HG02798 (cell line): Measurements from ENCODE around the gene RASGEF1C.

ENCODE experiments used
- ATAC-seq: cut with Tn5 transposase; IDR thresholded peaks from one replicate; pipeline ENCODE4 v1.9.1; 2021; ENCODE audit warnings: mild to moderate bottlenecking; ENCODE audit not compliant: unreplicated experiment, poor library complexity

Gene RASGEF1C

DNA sequence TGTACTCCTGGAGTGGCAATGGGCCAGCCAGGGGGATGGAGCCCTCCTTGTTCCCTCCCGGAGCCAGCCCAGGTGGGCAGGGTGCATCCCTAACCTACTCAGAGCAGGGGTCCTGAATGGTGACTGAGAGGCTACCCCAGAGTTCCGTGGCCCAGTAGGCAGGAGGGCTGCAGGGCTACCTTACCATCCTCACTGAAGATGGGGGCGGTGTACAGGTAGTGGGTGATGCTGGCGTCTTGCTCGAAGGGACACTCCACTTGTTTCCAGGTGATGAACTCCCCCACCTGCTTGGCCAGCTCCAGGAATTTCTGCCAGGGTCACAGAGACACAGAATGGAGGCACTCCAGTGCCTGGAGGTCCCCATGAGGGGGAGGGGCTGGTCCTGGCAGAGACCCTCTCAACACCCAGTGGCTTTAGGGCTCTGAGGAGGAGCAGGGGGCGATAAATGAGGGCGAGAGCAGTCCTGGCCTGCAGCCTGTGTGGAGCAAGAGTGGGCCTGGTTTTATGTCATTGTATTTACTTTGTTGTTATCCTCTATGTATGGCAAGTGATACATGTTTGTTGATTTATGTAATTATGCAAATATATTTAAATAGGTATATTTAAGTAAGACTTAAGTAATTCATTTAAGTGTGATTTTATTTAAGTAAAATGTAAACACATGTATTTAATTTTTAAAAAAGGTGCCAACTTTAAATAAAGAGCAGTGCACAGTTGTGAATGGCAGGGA is 97.6 kb downstream of the RASGEF1C start:
- no peak for ATAC-seq

DNA sequence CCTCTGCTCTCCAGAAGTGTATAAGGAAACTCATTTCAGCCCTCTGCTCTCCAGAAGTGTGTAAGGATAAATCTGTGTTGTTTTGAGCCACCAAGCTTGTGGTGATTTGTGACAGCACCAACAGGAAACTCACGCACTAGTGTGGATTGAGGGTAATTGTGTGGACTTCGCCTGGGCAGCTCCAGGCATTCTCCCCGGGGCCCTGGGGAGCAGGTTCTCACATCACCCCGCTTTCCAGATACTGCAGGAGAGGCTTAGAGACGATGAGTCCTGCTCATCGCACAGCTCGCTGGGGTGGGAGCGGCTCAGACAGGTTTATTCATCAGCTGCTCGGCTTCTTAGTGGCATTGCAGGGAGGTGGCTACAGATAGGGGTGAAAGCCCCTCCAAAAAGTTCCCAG is 99.1 kb downstream of the RASGEF1C start:
- no peak for ATAC-seq

DNA sequence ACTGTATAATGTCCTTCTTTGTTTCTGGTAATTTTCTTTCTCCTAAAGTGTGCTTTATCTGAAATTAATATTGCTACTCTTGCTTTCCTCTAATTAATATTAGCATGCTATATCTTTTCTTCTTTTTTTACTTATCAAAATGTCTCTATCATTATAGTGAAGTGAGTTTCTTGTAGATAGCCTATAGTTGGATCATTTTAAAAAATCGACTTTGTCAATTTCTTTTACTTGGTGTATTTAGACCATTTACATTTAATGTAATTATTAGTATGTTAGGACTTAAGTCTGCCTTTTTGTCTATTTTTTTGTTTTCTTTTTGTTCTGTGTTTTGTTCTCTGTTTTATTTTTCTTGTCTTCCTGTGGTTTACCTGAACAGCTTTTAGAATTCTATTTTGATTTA is 102.0 kb downstream of the RASGEF1C start:
- ATAC-seq = no peak

DNA sequence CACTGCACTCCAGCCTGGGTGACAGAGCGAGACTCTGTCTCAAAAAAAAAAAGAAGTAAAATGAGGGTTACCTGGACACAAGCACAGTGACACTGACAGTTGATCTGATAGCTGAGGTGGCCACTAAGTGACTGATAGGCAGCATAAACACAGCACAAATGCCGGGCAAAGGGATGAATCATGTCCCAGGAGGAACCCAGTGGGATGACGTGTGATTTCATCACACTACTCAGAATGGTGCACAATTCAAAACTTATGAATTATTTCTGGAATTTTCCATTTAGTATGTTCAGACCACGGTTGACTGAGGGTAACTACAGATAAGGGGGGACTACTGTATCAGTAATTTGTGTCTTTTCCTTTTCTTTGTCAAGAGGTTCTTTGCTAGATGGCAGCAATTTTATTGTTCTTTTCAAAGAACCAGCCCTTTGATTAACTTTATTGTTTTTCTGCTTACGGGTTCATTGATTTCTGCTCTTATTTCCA is 103.1 kb downstream of the RASGEF1C start:
- no peak for ATAC-seq

DNA sequence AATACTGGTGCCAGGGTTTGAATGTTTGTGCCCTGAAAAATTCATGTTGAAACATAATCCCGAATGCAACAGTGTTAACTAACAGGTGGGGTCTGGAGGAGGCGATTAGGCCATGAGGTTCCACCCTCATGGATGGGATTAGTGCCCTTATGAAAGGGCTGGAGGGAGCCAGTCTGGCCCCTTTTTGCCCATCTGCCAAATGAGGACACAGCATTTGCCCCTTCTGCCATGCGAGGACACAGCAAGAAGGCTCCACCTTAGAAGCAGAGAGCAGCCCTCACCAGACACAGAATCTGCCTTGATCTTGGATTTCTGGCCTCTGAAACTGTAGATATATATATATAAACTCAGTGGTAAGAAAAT is 104.9 kb downstream of the RASGEF1C start:
- no peak for ATAC-seq

DNA sequence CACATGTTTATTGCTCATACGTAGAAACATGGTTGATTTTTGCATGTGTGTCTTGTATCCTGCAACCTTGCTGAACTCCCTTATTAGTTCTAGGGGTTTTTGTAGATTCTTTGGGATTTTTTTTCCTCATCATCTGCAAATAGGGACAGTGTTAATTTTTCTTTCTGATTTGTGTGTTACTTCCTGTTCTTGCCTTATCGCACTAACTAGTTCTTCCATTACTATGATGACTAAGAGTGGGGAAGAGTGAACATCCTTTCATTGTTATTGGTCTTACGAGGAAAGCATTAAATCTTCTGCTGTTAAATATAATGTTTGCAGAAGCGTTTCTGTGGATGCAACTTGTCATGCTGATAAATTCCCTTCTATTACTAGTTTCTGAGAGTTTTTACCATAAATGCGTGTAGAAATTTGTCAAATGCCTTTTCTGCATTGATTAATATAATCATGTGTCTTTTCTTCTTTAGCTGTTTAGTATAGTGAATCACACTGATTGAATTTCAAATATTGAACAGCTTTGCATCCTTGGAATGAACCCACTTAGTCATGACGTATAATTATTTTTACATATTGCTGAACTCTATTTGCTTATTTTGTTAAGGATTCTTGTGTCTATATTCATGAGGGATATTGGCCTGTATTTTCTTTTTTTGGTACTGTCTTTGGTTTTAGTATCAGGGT is 105.4 kb downstream of the RASGEF1C start:
- ATAC-seq = no peak

DNA sequence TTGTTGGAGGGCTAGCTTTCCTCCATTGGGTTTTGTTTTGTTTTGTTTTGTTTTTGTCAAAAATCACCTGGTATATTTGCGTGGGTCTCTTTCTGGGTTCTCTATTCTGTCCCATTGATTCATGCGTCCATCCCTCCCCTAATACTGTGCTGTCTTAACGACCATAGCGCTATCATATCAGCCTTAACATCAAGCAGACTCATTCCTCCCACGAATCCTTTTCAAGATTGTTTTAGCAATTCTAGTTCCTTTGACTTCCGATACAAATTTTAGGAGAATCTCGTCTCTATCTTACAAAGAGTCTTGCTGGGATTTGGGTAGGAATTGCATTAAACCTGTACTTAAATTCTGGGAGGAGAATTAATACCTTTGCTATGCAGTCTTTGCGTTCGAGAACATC is 106.4 kb downstream of the RASGEF1C start:
- no peak for ATAC-seq

DNA sequence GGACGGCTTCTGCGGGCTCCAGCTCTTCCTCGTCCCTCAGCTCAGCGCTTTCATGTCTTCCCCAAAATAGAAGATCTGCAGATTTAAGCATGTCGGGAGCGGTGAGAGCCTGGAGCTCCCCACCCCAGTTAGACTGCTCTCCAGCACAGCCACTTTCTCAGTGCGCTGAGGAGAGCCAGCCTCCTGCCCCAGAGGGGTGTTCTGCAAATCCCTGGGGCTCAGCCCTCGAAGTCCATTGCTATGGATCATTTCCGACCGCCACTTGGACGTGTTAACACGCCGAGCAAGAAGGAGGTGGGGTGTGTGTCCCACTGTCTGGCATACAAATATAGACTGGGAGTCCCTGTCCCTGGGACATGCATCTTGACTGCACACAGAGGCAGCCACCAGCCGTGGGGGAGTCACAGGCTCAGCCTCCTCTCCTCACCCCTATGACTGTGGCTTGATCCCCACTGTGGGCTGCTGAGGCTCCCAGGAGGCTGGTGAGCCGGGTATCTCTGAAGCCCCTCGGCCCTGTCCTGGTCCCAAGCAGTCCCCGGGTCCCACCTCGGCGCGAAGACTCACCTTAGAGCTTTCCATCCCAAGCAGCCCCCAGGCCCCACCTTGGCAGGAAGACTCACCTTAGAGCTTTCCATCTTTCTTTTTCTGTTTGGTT is 107.4 kb downstream of the RASGEF1C start:
- no peak for ATAC-seq

DNA sequence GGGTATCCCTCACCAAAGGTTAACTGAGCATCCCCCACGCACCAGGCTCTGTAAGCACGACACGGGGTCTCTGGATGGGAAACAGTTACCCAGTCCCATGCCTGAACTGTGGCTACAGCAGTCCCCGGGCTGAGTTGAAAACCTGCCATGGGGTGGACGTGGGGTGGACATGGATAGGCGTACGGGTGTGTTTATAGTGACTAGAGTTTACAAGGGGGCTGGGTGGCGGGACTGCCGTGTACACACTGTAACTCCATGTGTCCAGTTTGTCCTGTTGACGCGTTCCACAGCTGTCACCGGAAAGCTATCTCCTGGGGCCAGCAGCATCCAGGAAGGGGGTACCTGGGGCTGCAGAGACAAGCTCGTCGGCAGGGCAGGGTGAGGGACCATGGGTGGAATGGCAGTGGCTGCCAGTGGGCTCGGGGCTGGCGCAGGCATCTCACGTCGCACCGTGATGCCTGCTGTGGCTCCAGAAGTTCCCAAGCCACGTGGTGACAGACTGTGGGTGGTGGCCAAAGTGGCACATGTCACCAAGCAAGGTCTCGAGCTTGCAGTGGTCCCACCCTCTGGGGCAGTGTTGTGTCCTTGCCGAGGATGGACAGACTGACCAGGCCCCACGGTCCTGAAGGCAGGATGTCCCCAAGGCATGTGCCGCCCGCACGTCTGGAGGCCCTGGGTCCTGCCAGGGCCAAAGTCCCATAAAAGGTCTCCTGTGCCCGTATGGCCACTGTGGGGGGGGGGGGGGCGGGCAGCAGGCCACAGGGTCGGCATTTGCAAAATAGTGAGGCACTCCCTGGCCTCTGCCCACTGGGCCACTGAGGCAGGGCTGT is 108.2 kb downstream of the RASGEF1C start:
- no peak for ATAC-seq

DNA sequence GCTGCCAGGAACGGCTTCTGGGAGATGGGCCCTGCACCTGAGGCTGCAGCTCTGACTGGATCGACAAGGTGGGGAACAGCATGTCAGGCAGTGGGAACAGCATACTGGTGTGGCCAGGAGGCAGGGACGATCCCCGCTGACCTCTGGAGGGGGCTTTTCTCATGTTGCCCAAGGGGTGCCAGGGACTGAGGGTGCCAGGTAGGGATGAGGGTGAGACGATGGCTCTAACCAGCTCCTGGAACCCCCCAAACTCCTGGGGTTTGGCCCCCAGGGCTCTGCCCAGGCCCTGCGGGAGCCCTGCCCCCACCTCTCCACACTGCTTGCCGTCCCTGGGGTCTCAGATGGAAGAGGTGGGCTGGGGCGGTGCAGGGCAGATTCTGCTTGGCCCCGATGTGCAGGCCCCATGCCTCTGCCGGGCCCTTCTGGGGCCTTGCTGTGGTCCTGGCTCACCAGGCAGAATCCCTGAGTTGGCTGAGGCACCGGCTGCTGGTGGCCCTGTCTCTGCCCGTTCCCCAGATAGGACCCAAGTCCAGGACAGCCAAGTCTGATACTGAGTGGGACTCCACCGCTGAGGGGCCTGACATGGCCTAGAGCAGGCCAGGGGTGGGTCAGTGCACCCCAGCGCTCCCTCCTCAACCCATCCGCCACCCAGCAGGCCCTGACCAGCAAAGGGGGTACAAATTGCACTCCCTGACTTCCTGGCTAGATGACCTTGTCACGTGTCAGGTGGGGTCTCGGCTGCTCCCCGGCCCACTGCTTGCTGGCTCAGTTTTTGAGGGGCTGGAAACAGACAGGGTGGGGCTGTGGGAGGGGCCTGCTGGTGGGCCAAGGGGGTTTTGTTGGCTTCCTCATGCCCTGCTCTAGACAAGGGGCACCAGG is 109.0 kb downstream of the RASGEF1C start:
- ATAC-seq = no peak

DNA sequence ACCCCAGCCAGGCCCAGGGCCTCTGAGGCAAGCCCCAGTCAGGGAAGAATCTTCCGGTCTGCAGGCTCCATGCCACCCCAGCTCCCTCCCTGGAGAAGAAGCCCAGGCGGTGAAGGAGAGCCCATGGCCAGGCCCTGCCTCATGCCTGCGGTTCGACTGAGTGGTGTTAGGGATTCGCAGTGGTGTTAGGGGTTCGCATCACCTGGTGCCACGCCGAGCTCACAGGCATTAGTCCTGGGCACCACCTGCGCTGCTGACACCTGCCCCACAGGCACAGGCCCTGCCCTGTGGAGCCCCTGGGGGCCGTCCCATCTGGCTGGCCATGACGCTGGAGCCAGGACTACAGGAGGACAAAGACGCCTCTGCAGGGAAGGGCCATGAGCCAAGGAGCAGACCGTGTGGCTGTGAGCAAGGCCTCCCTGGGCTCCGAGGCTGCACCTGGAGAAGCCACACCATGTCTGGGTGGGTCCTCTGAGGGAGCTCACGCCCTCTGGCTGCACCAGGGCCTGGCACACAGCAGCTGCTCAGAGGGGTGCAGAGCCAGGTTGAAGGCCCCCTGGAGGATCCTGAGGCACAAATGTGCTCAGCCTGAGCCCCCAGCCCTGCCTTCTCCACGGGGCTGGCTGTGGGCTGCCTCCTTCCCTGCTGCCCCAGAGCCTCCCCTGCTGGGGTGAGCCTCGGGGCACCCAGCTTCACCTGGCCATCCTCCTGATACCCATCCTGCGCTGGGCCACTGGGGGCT is 109.8 kb downstream of the RASGEF1C start:
- ATAC-seq = no peak

DNA sequence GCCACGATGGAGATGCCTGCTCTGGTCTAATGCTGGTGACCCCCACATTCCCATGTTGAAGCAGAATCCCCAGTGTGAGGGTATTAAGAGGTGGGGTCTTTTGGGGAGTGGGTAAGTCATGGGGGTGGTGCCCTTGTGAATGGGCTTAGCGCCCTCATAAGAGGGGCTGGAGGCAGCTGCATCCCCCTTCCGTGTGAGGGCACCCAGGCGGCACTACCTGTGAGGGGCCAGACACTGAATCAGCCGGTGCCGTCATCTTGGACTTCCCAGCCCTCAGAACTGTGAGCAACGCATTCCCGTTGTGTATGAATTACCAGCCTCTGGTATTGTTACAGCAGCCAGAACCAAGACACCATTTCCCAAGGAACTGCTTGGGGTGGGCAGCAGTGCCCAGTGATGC is 110.5 kb downstream of the RASGEF1C start:
- no peak for ATAC-seq

DNA sequence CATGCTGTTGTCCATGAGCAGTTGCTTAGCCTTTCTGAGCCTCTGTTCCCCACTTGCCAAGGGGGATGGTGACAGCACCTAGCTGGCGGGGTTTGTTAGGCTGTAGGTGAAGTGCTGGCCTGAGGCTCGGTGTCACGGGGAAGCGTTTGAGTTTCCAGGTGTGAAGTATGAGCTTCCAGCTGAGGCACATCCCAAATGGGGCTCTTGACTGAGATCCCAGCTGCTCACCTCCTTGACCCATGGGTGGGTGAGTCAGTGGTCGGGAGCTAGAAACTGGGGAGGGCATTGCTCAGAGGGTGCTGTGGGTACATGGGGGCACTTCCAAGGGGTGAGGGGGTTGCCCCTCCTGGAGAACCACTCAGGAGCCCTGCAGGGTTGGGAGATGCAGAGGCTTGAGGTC is 111.1 kb downstream of the RASGEF1C start:
- no peak for ATAC-seq

DNA sequence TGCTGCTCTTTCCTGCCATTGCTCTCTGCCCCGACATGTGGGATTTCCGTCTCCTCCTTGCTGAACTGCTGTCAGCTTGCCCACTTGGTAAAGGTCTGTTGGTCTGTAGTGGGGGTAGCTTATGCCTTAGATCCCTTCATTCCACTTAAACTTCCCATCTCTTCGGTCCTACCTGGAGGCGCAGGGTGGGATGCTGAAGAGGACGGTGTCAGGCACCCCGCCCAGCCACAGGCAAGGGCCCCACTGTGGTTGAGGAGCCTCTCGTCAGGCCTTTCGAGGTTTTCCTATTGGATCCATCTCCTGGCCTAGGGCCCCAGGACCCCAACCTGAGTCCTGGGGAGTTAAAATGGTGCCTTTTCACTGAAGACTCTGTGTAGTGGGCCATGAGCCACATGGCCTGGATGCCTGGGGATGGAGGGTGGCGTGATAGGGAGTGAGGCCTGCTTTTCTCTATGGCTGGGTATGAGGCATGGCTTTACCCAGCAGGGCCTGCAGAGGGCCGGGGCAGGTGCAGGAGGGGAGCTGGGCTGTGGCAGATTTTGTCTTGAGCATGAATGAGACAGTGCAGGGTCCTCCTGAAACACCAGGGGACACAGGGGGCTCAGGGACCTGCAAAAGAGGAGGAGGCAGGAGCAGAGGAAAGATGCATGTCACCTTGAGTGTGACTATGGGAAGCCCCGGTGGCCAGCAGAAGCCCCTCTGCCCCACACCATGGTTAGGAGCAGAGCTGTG is 111.7 kb downstream of the RASGEF1C start:
- no peak for ATAC-seq

DNA sequence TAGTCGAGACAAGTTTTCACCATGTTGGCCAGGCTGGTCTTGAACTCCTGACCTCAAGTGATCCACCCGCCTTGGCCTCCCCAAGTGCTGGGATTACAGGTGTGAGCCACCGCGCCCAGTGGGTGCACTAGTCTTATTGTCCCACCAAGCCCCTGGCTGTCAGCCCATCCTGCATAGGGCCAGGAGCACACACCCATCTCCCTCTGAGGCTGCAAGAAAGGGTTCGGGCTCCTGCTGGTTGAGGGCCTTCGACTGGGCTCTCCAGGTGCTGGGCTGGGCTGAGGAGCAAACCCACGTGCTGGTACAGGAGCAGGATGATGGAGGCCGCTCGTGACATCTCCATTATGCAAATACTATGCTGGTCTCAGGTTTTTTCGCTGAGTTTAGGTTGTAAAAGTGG is 112.4 kb downstream of the RASGEF1C start:
- no peak for ATAC-seq

DNA sequence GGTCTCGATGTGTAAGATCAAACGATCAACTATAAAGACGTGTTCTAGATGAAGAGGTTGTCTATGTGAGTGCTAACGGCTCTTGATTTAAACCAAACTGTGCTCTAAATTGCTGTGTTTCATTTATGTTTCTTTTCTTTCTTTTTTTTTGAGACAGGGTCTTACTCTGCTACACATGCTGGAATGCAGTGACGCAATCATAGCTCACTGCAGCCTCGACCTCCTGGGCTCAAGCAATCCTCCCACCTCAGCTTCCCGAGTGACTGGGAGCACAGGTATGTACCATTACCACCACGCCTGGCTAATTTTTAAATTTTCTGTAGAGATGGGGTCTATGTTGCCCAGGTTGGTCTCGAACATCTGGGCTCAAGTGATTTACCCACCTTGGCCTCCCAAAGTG is 113.5 kb downstream of the RASGEF1C start:
- ATAC-seq = no peak

DNA sequence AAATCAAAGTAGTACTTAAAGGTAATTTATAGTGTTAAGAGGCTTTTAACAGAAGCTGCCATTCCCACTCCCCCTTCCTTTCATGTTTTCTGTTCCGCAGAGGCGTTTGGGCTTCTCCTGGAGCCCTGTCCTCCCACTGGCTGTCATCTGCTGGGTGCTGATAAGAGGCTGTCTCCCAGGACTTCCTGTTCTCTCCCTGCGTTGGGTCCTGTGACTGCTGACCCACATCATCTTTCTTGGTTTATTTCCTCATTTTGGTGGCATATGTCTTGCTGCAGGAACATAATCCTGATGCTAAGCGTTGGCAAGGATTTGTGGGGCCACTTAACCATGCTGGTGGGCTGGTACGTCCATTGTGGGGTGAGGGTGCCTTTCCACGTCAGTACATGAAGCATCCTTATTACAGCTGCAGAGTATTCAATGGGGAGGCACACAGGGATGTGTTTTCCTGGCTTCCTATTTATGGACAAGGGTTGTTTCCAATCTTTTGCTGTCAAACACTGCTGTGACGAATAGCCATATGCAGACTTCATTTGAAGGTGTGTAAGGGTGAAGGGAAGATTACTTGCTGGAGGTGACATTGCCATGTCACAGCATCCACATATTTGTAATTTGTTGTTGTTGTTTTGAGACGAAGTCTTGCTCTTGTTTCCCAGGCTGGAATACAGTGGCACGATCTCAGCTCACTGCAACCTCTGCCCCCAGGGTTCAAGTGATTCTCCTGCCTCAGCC is 115.2 kb downstream of the RASGEF1C start:
- no peak for ATAC-seq

DNA sequence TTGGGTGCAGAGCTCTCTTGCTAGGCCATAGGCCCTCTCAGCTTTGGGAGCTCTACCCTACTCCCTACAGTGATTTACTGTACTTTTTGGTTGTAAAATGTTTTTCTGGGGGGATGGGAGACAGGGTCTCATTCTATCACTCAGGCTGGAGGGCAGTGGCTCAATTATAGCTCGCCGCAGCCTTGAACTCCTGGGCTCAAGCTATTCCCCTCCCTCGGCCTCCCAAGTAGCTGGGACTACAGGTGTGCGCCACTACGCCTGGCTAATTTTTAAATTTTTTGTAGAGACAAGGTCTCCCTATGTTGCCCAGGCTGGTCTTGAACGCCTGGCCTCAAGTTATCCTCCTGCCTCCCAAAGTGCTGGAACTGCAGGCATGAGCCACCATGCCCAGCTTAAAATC is 115.8 kb downstream of the RASGEF1C start:
- ATAC-seq = no peak
